Measurements from ENCODE around the gene MRPL34.

MRPL34 gene

GRCh38 chr19:17327654-17328516 lies 22.2 kb downstream of the MRPL34 start:
- H4K20me1 ChIP-seq (ENCODE audit: insufficient read depth, low read length): no peaks in the 10 kb centered on the region
- DNase-seq: no peak
- 0 out of 2 replicates have a peak, but pooled peaks cover 3% of the 10 kb centered on the region for H3F3A ChIP-seq (ENCODE audit: insufficient read depth, low read length)
- H3K9me3 ChIP-seq (replicated peaks; ENCODE audit: insufficient read depth, low read length): no peaks in the 10 kb centered on the region
- no peak for TF ChIP-seq EZH2 (optimal IDR thresholded peaks at IDR 0.05; ENCODE audit: low read depth, low read length)
- TF ChIP-seq EZH2phosphoT487 (IDR thresholded peaks at IDR 0.05; ENCODE audit: low read length): no peak
- no peak for TF ChIP-seq CTCF (IDR thresholded peaks at IDR 0.05; ENCODE audit: low read length)
- no peaks in the 10 kb centered on the region for H3K79me2 ChIP-seq (ENCODE audit: low read length)
- peaks cover 38% of the 10 kb centered on the region for H3K27me3 ChIP-seq (replicated peaks; ENCODE audit: insufficient read depth, low read length)
- H3K27ac ChIP-seq (ENCODE audit: low read length): no peak overlapping the region
- no peak overlapping the region for H3K4me3 ChIP-seq (ENCODE audit: low read length)
- H3K4me2 ChIP-seq (ENCODE audit: low read depth, low read length): peak overlapping the region; percentile 24; the same call in 1 of the 2 replicates
- H3K9me2 ChIP-seq (replicated peaks; ENCODE audit: insufficient read depth, low read length): no peaks in the 10 kb centered on the region
- no peaks in the 10 kb centered on the region for H3K36me3 ChIP-seq (replicated peaks; ENCODE audit: insufficient read depth, low read length)
- no peak overlapping the region for H2AFZ ChIP-seq (ENCODE audit: low read length)
- H3K9ac ChIP-seq (ENCODE audit: low read length): no peak overlapping the region
- H3K4me1 ChIP-seq (ENCODE audit: low read length): no peaks in the 10 kb centered on the region

- Histone ChIP-seq H3K9me3 (replicated peaks; ENCODE audit: insufficient read depth, low read length) (no peaks in the 10 kb centered on the region), H3K36me3 (replicated peaks; ENCODE audit: insufficient read depth, low read length) (no peaks in the 10 kb centered on the region), H3K9me2 (replicated peaks; ENCODE audit: insufficient read depth, low read length) (no peaks in the 10 kb centered on the region), H4K20me1 (ENCODE audit: insufficient read depth, low read length) (no peaks in the 10 kb centered on the region), H3K9ac (ENCODE audit: low read length) (no peak overlapping the region), H3K4me3 (ENCODE audit: low read length) (no peak overlapping the region), H3F3A (ENCODE audit: insufficient read depth, low read length) (0 out of 2 replicates have a peak, but pooled peaks cover 3% of the 10 kb centered on the region), H3K79me2 (ENCODE audit: low read length) (no peaks in the 10 kb centered on the region), H3K4me1 (ENCODE audit: low read length) (0 out of 2 replicates have a peak, but pooled peaks cover under 1% of the 10 kb centered on the region), H3K4me2 (ENCODE audit: low read depth, low read length) (peak overlapping the region; percentile 24; the same call in 1 of the 2 replicates), H3K27me3 (replicated peaks; ENCODE audit: insufficient read depth, low read length) (peaks cover 38% of the 10 kb centered on the region), H2AFZ (ENCODE audit: low read length) (no peak overlapping the region), H3K27ac (ENCODE audit: low read length) (no peak overlapping the region)
- no peak for DNase-seq
- TF ChIP-seq EZH2 (optimal IDR thresholded peaks at IDR 0.05; ENCODE audit: low read depth, low read length) (no peak), CTCF (IDR thresholded peaks at IDR 0.05; ENCODE audit: low read length) (no peak), EZH2phosphoT487 (IDR thresholded peaks at IDR 0.05; ENCODE audit: low read length) (no peak)
Measured at GRCh38 chr19:17328517-17329365, 23.1 kb downstream of the MRPL34 start.

GRCh38 chr19:17329366-17330261 lies 23.9 kb downstream of the MRPL34 start:
- H2AFZ ChIP-seq (ENCODE audit: low read length): no peak overlapping the region
- H3F3A ChIP-seq (ENCODE audit: insufficient read depth, low read length): peaks cover 9% of the 10 kb centered on the region; the same call in 1 of the 2 replicates
- no peak overlapping the region for H3K4me2 ChIP-seq (ENCODE audit: low read depth, low read length)
- no peak overlapping the region for H3K27ac ChIP-seq (ENCODE audit: low read length)
- no peaks in the 10 kb centered on the region for H3K9me2 ChIP-seq (replicated peaks; ENCODE audit: insufficient read depth, low read length)
- H4K20me1 ChIP-seq (ENCODE audit: insufficient read depth, low read length): no peaks in the 10 kb centered on the region
- peaks cover 38% of the 10 kb centered on the region for H3K27me3 ChIP-seq (replicated peaks; ENCODE audit: insufficient read depth, low read length)
- no peak for DNase-seq
- TF ChIP-seq EZH2 (optimal IDR thresholded peaks at IDR 0.05; ENCODE audit: low read depth, low read length) (no peak), EZH2phosphoT487 (IDR thresholded peaks at IDR 0.05; ENCODE audit: low read length) (no peak), CTCF (IDR thresholded peaks at IDR 0.05; ENCODE audit: low read length) (no peak)
- no peaks in the 10 kb centered on the region for H3K9me3 ChIP-seq (replicated peaks; ENCODE audit: insufficient read depth, low read length)
- no peaks in the 10 kb centered on the region for H3K36me3 ChIP-seq (replicated peaks; ENCODE audit: insufficient read depth, low read length)
- H3K9ac ChIP-seq (ENCODE audit: low read length): no peak overlapping the region
- H3K4me3 ChIP-seq (ENCODE audit: low read length): no peak overlapping the region
- no peaks in the 10 kb centered on the region for H3K79me2 ChIP-seq (ENCODE audit: low read length)
- H3K4me1 ChIP-seq (ENCODE audit: low read length): 0 out of 2 replicates have a peak, but pooled peaks cover 5% of the 10 kb centered on the region

All from MM.1S (cell line).